Measurements from ENCODE around the gene NUP58.
"Not testable (repeated sequence)": the region's sequence is repeated elsewhere in the genome, so short reads cannot be mapped to it uniquely, and the experiment has no call there.

The NUP58 gene

DNA sequence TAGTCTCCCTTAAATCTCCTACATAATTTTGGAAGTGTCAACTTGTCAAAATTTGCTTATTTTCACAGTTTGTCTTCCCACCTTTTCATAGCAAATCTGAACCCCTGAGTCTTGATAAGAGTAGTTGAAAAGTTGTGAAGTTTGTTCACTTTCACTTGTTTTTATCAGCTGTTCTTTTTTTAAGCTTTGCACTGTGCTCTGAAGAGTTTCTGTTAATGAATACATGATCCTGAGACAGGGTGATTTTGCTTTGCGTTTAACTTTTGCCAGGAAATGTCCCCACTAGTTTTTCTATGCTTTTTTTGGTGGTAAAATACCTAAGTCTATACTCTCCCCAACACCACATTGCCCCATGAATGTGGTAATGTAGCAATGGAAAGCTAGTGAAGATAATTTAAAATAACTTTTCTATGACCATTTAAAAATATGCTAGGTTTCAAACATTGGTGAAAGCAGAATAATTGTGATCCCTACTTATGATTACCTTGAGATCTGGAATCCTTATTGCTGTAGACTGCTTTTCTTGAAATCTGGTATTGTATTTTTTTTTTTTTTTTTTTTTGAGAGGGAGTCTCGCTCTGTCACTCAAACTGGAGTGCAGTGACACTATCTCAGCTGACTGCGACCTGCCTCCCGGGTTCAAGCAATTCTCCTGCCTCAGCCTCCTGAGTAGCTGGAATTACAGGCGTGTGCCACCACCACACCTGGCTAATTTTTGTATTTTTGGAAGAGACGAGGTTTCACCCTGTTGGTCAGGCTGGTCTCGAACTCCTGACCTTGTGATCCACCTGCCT lies 5.4 kb downstream of the NUP58 start:
- DNase-seq (ENCODE audit: low spot score), result no peak

DNA sequence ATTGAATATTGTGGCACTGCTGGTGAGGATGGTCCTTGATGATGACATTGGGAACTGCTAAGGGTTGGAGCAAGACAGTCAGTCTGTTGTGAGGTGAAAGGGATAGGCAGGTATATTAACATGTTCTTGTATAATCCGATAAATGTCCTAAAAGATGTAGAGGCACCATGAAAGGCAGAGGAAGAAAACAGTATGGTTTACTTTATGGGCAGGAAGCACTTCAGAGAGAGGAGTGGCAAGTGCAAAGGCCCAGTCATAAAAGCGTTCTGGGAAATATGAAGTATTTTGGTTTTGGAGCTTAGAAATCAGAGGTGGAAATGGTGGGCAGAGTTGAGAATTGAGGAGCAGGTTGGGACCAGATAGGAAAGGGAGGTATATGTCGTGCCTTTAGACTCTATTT lies 9.5 kb downstream of the NUP58 start:
- DNase-seq (ENCODE audit: low spot score), result no peak

DNA sequence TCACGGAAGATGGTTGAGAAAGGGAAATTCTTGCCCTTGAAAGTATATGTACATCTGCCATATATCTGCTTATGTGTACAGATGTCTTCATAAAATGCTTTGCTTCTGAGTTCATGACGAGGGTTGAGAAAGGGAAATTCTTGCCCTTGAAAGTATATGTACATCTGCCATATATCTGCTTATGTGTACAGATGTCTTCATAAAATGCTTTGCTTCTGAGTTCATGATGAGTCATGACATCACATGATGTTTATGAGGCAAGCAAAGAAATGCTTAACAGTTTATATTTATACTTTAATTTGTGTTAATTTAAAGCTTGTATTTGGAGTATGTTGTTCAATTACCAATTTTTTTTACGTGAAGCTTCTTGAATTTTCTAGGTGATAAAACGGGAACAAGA lies 17.5 kb downstream of the NUP58 start:
- peak; percentile 5 for DNase-seq (ENCODE audit: low spot score)

DNA sequence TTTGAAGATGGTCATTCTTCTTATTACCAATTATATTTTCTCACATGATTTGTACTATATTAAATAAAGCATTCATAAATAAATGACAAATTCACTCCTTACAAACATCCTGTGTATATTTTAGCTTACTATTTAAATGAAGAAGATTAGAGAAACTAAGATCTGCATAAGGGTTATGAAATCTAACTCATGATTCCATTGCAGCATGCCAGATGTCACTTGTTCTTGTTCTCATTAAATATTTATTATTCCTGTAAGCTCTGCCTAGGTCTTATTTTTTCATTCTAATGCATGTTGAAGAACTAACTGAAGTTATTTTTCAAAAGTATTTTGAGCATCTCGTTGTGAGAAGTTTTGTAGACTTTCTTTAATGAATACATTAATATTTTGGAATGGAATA lies 18.3 kb downstream of the NUP58 start:
- no peak for DNase-seq (ENCODE audit: low spot score)

DNA sequence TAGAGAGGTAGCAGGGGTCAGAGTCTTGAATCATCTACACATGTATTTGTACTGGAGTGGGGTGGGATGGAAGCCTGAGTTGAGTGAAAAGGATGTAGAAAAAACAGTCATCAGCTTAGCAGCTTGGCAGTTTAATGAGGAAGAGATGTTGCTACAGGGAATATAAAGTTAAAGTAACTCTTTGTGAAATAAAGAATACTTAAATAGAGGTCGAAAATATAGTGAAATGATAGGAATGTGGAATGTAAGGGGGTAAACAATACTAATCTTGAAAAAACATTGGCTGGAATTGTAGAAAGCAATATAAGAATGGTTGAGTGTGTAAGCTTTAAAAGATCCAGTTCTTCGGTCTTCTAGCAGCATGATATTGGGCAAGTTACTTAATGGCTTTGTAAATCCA lies 22.7 kb downstream of the NUP58 start:
- DNase-seq (ENCODE audit: low spot score), result no peak

DNA sequence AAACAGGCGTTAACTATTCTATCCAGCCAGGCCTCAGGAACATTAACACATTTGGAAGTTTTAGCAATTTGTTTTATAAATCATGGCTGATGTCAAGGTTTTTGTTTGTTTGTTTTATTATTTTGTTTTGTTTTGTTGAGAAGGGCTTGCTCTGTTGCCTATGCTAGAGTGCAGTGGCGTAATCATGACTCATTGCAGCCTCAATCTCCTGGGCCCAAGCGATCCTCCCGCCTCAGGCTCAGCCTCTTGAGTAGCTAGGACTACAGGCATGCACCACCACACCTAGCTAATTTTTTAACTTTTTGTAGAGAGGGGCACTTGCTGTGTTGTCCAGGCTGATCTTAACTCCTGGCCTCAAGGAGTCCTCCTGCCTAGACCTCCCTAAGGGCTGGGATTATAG lies 28.3 kb downstream of the NUP58 start:
- DNase-seq (ENCODE audit: low spot score), result no peak

DNA sequence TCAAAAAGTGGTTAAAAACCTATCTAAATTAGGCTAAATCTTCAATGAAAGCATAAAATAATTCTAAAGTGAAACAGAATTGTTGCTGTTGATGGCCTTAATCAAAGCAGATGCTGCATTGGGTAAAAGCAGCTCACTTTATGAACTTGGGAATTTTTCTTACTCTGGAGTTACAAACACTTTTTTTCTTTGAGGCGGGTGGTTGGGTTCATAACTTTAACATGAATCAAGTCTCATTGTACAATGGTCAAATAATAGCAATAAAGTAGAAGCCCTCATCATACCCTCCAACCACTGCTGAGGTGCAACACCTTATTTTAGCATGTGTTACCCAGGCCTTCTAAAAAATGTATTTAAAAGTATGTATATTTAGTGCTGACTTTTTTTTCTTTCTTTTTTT lies 29.1 kb downstream of the NUP58 start:
- no peak for DNase-seq (ENCODE audit: low spot score)

DNA sequence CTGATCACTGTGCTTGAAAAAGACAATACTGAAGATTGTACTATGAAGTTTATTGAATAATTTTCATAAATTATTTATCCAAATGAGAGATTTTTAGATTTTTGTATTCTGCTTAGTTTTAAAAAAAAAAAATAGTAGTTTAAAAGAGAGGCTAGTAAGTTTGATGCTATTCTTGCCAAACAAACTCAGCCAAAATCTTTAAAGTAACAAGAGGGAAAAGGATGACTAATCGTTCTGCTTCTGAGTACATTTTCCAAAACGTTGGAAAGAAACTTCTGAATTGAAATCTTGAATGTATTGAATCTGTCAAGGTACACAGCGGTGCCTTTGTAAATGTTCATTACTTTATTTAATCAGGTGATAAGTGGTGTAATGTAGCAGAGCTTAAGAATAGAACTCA lies 34.4 kb downstream of the NUP58 start:
- no peak for DNase-seq (ENCODE audit: low spot score)

DNA sequence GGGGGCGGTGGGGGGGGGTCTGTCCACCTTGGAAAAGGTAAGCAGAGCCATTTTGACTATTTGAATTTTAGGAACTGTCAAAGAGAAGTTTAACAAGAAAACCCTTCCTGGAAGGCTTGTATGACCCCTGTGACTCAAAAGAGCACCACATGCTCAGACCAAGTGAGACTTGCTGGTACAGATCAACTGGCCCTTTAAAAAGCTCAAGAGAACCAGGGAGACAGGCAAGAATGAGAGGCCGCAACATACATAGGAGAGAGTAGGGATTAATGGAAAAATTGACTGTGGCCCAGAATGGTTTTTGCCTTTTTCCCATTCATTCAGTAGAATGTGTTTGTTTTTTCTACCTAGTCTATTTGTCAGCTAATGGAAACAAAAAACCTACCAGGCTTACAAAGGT lies 44.2 kb downstream of the NUP58 start:
- no peak for DNase-seq (ENCODE audit: low spot score)

DNA sequence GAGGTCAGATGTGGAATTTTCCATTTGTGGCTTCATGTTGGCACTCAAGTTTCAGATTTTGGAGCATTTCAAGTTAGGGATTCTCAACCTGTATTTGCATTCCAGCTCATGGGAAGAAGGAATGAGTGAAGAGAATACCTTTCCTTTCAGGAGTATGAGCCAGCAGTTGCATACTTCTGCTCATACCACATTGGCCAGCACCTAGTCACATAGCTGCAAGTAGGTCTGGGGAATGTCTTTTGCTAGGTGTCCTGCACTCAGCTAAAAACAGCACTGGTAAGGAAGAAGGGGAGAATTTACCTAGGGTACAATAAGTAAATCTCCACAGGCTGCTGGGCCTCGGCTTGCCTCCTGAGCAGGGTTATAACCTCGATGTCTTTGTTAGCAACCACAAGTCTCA lies 45.7 kb downstream of the NUP58 start:
- no peak for DNase-seq (ENCODE audit: low spot score)

DNA sequence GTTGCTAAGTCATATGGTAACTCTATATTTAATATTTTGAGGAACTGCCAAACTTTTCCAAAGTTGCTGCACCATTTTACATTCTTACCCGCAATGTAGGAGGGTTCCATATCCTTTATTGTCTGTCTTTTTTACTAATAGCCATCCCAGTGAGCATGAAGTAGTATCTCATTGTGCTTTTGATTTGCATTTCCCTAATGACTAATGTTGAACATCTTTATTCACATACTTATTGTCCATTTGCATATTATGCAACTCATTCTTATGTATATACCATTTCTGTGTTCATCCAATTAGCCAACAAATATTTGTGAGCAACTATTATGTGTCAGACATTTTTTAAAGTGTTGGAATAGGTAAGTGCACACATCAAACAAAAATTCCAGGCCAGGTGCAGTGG lies 50.0 kb downstream of the NUP58 start:
- no peak for DNase-seq (ENCODE audit: low spot score)

DNA sequence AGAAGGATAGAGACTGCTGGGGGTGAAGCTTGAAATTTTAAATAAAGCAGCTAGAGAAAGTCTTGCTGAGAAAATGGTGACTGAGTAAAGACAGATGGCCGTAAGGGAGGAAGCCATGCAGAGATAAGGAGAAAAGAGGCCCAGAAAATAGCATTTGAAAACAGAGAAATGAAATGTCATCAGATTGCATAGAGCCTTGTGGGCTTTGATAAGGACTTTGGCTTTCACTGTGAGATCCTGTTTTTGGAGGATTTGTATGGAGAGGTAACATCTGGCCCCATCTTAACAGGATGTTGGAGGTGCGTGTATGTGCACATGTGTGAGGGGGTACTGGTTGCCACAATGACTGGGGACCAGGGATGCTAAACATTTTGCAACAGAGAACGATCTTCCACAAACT lies 50.8 kb downstream of the NUP58 start:
- DNase-seq (ENCODE audit: low spot score), result no peak

DNA sequence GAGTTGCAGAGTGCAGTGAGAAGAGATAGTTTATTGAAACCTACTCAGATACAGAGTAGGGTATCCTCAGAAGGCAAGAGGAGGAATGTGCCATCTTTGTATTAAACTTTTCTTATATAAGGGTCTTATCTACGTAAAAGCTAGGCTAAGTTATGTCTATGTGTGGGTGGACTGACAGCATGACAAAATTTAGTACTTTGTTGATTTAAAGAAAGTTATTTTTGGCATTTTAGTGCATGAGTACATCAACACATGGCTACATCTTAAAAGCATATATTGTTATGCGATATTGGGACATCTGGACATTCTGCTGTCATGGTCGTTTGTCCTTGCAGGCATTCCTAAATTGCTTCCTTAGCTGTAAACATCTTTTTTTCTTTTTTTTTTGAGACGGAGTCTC lies 51.4 kb downstream of the NUP58 start:
- DNase-seq (ENCODE audit: low spot score), result no peak

DNA sequence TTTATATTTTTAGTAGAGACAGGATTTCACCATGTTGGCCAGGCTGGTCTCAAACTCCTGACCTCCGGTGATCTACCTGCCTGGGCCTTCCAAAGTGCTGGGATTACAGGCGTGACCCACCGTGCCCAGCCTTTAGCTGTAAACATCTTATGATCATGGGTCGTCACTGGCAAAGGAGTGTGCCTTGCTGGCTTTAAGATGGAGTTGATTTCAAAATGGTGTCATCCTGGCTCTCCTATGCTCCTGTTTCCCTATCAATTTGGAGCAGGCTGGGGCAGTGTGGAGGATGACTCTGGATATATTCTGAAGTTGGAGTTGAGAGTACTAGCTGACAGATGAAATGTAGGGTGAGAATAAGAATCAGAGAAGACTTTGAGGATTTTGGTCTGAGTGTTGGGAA lies 51.9 kb downstream of the NUP58 start:
- DNase-seq (ENCODE audit: low spot score), result no peak

DNA sequence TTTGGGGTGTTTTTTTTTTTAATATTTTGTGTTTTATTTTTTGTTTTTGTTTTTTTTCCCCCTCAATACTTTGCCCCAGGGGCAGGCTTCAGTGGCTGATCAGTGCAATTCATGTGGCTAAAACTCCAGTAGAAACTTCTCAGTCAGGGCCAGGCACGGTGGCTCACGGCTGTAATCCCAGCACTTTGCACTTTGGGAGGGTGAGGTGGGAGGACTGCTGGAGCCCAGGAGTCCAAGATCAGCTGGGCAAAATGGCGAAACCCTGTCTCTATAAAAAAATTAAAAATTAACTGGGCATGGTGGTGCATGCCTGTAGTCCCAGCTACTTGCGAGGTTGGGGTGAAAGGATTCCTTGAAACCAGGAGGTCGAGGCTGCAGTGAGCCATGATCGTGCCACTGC lies 53.0 kb downstream of the NUP58 start:
- DNase-seq (ENCODE audit: low spot score), result no peak

DNA sequence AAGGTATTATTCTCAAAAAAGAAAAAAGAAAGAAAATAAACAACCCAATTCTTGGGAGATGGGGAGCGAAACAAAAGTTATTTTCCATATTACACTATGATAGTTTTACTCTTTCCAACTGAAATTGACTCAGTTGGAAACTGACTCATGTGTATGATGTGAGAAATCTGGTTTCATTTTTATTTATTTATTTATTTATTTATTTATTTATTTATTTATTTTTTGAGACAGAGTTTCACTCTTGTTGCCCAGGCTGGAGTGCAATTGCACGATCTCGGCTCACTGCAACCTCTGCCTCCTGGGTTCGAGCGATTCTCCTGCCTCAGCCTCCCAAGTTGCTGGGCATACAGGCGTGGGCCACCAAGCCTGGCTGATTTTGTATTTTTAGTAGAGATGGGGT lies 59.0 kb downstream of the NUP58 start:
- not testable (repeated sequence) for DNase-seq (ENCODE audit: low spot score)

DNA sequence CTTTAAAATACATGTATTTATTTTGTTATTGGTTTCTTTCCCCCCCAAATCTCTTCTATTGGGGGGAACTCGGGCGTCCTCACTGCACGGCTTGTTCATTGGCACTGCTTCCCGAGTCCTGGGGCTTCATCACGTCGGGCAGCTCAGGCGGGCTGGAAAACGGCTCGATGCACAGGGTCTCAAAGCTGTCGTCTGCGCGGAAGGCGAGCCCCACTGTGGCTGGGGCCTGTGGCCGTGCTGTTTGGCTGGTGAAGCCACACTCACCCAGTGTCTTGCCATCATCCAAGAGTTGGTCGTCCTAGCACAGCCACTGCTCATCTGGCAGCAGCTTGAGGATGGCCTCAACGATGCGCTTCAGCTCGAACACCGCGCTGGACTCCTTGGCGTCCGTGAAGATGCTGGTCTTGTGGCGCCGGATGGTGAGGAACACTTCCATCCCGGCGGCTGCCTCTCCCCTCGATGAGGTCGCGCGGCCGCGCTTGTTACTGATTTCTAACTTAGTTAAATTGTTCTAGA lies 64.4 kb downstream of the NUP58 start:
- no peak for DNase-seq (ENCODE audit: low spot score)

DNA sequence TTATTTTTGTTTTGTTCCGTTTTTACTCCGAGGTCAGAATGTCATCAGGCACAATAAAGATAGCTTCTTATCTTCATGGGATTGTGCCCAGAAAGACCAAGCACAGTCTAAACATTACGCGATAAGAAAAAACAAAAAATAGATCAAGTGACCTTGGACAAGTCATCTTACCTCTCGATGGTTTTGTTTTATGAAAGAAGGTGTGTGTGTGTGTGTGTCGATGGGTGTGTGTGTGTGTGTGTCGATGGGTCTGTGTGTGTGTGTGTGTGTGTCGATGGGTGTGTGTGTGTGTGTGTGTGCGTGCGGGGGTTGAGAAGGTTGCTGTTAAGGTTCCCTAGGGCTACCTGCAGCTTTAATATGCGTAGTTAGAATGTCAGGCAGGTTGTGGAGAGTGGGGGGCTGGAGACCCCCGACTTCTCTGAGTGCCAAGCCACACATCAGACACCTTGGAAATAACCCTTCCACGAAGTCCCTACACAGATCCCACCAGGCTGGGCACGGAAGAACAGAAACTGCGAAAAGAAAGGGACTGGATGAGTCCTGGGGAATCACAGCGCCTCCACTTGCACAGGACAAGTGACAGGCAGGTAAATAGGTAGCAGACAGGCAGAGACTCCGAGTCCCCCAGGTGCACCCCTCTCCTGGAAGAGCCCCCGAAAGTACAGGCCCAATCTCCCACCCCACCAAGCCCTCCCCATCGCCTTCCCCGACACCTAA lies 69.9 kb downstream of the NUP58 start:
- no peak for DNase-seq (ENCODE audit: low spot score)

DNA sequence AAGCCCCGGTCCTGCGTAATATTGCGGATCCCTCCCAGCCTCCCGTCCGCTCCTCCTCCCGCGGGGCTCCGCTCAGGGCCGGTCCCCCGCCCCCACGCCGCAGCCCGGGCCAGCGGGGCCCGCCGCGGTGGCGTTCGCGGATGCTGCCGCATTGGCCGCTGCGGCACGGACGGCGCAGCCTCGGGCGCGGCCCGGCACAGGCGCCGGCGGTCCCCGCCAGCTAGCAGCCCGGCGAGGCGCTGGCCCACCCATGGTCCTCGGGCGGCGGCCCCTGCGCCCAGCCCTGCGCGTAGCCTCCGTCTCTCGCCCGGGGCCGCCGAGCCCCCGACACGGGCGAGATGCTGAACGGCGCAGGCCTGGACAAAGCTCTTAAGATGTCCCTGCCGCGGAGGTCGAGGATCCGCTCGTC lies 70.5 kb downstream of the NUP58 start, which contains the start of gene ATP8A2:
ATP8A2 (plus strand) TSS at position 100 of the 409 bp plus-strand sequence; CDS start at position 339, 239 bp downstream.
- peak; percentile 30 for DNase-seq (ENCODE audit: low spot score)

DNA sequence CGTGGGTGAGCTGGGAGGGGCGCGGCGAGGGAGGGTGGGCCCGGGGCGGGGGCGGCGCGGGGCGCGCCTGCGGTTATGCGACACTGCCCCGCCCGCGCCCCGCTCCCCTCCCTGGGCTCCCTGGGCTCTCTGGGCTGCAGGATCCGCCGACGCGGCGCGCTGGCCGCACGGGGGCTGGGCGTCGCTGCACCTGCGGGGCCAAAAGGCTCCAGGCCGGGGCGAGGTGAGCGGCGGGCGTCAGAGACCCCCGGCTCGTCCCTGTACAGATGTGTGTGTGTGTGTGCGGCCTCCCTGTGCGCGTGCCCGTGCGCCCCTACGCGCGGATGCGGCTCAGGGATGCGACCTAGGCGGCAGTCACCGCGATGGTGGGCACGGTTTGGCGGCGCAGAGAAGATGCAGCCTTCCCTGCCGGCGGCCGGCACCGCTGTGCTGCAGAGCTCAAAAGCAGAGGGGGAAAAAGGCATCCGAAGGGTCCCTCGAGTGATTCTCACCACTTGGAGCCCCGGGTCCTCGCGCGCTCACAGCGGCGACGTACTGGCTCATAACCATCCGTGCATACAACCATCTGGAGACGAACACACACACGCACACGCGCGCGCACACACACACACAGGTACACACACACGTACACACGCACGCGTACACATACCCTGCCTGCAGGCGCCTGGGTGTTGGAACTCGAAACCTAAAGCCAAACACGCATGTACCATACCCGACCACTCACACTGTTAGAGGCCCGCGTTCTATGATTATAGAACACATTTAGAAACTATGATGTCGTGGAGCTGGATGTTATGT lies 71.1 kb downstream of the NUP58 start:
- no peak for DNase-seq (ENCODE audit: low spot score)

DNA sequence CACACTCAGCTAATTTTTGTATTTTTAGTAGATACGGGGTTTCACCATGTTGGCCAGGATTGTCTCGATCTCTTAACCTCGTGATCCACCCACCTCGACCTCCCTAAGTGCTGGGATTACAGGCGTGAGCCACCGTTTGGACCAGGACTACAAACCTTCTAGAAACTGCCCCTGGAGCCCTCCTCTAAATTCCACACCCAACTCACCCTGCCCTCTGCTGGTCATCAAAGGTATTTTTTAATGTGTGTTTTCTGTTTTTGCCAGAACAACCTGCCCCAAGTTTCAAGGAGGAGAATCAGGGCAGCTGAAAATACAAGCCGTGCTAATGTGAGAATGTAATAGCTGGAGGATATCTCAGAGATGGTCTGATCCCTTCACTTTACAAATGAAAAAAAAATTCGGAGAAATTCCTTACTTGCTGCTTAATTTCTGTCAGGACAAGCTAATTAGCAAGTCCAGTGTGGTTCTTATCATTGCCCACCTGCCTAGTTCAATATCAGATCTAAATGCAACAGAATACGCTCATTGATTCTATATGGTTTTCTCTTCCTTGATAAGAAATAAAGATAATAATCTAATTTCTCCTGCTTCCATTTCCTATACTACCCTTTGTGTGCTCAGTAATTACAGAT lies 74.4 kb downstream of the NUP58 start:
- peak; percentile 64 for DNase-seq (ENCODE audit: low spot score)

Measured in AG08396 (cell line).